Globus pallidus (tissue), 1 donor: Measurements from ENCODE around the gene AFAP1.
A peak's percentile ranks its signal among the peaks of the same experiment; 100 is the strongest.

Source experiments
- DNase-seq: peaks from one replicate; pipeline ENCODE4 v3.0.0-alpha.2; 2015; ENCODE audit warnings: low spot score

The AFAP1 gene

GRCh38 chr4:7802093-7802726, 137.5 kb downstream of the AFAP1 start:
- peak; percentile 81 for DNase-seq

- no peak for DNase-seq
Observed at GRCh38 chr4:7801641-7802040, 138.0 kb downstream of the AFAP1 start.

- DNase-seq = no peak
Observed at GRCh38 chr4:7801001-7801400, 138.7 kb downstream of the AFAP1 start.

GRCh38 chr4:7800410-7800809, 139.3 kb downstream of the AFAP1 start:
- DNase-seq = no peak

GRCh38 chr4:7799736-7800135, 139.9 kb downstream of the AFAP1 start:
- DNase-seq = peak; percentile 58

GRCh38 chr4:7799306-7799705, 140.4 kb downstream of the AFAP1 start:
- DNase-seq = no peak

GRCh38 chr4:7798178-7798995, 141.3 kb downstream of the AFAP1 start:
- no peak for DNase-seq

GRCh38 chr4:7797330-7797729, 142.3 kb downstream of the AFAP1 start:
- DNase-seq = no peak

GRCh38 chr4:7795983-7796382, 143.7 kb downstream of the AFAP1 start:
- no peak for DNase-seq

- DNase-seq = no peak
Observed at GRCh38 chr4:7793186-7793585, 146.5 kb downstream of the AFAP1 start.

- DNase-seq = no peak
Observed at GRCh38 chr4:7792616-7793015, 147.0 kb downstream of the AFAP1 start.

GRCh38 chr4:7790999-7791398, 148.7 kb downstream of the AFAP1 start:
- DNase-seq = no peak

GRCh38 chr4:7790023-7790422, 149.6 kb downstream of the AFAP1 start:
- DNase-seq = no peak

GRCh38 chr4:7788694-7789425, 150.8 kb downstream of the AFAP1 start:
- no peak for DNase-seq

- DNase-seq = no peak
Observed at GRCh38 chr4:7788193-7788592, 151.5 kb downstream of the AFAP1 start.

GRCh38 chr4:7787681-7788141, 151.9 kb downstream of the AFAP1 start:
- DNase-seq = no peak

- no peak for DNase-seq
Observed at GRCh38 chr4:7787067-7787466, 152.6 kb downstream of the AFAP1 start.

- DNase-seq = no peak
Observed at GRCh38 chr4:7786517-7786916, 153.1 kb downstream of the AFAP1 start.

GRCh38 chr4:7786040-7786439, 153.6 kb downstream of the AFAP1 start:
- DNase-seq = no peak

GRCh38 chr4:7785017-7785416, 154.6 kb downstream of the AFAP1 start:
- no peak for DNase-seq

- no peak for DNase-seq
Observed at GRCh38 chr4:7784131-7784870, 155.4 kb downstream of the AFAP1 start.

- no peak for DNase-seq
Observed at GRCh38 chr4:7783541-7783940, 156.1 kb downstream of the AFAP1 start.
